ENCODE measurements around the gene SRP9.

- no peak for TF ChIP-seq CTCF (IDR thresholded peaks at IDR 0.05)
- no peak for TF ChIP-seq POLR2A (IDR thresholded peaks at IDR 0.05)
These were observed 17.1 kb upstream of the SRP9 start for GRCh38 chr1:225760531-225760930.

Data from heart left ventricle (tissue), 13 donors.